ENCODE measurements around the gene PDGFB.

The PDGFB gene

DNA sequence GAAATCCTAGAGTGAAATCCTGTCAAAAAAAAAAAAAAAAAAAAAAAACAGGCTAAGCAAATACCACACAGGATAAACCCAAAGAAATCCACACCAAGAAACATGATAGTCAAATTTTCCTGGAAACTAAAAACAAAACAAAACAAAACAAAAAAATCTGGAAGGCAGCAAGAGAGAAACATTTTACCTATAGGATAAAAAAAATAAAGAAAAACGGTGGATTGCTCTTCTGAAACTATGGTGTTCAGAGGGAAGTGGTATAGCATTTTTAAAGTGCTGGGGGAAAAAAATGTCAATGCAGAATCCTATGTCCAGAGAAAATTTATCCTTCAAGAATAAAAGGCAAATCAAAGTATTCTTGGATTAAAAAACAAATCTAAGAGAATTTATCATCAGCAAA is 50.7 kb downstream of the PDGFB start:
- no peak for DNase-seq

DNA sequence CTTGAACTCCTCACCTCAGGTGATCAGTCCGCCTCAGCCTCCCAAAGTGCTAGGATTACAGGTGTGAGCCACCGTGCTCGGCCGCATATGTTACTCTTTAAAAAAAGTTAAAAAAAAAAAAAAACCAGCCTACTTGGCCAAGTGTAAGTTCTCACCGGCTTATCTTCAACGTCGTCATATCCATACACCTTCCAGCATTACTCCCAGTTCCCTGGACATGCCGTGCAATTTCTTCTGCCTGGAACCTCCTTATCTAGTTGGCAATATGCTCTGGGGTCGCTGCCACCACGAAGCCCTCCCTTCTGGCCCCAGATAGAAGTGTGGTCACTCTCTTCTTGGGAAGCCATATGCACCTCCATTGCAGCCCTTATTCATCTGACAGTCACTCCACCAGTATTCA is 56.0 kb downstream of the PDGFB start:
- no peak for DNase-seq

DNA sequence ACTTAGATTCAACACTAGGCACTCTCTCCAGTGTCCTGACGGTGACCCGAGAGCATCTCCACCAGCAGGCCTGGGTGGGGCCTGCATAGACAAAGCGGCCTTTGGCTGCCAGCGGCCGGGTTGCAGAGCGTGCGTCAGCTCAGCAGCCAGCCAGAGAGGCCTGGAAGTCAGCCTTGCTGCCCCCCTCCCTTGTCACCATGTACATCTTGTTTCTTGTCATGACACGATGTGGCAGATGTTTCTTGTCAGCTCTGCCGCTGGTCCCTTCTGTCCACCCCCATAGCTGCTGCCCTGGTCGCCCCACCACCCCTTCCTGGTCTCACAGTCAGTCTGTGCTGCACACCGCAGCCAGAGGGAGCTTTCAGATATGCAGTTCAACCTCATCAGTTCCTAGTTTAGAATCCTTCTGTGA is 59.2 kb downstream of the PDGFB start:
- no peak for DNase-seq

DNA sequence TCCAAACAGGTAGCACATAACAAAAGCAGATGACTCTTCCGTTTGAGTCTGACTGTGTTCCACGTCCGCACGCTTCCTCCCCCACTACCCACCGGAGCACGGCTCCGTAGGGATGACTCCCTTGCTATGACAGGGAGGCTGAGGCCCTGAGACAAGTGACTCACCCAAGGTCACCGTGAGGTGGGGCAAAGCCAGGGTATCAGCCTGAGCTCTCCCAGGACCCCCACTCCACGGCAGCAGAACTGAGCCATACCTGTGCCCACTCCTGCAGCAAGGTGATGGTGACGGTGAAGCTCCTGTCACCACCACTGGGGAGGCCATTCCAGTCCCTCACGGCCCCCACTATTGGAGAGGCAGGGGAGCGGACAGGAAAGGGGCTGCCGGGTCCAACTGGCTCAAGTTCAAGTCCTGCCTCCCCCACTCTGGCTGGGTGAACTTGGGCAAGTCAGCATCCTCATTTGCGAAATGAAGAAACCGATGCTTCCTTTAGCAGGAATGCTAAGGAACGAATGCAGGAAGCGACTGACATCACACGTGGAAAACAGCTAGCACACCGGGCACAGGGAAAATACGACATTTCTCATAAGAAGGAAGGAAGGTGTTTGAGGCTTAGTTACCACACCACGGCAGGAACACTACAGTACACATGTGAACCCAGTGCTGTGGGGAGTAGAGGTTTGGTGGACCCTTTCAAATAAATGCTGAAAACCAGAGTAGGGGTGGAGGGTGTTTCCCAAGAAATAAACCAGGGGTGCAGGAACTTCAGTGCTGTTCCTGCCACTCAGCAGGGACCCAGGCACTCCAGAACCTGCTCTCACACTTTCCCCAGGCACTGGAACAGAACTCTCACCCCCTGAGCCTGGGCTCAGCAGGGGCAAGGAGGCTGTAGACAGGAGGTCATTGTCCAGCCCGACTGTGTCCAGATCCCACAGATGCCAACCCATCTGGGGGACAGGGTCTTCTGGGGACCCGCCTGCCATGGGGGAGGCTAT is 59.9 kb downstream of the PDGFB start:
- DNase-seq = no peak

DNA sequence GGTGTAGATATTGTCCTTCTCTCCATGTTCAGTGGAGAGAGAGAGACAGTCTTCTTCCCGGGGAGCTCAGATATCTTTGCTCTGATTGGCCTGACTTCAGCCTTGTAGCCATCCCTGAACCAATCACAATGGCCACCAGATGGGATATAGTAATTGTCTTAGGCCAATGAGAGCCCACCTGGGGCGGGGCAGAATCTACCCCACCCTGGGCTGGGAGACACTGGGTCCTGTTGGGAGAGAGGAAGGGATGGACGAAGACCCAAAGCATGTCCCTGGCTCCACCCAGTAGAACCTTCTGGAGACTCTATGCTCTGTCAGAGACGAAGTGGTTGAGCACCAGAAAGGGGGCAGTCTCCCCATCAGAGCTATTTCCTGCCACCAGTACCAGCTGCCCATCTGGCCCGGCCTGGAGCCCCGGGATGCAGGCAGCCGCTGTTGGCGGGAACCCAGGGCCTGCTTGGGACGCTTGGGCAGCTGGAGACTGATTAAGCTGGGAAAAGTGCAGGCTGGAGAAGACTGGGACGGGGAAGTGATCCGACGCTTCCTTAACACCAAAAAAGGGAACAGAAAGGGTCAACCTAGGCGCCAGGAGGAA is 60.7 kb downstream of the PDGFB start:
- DNase-seq = no peak

DNA sequence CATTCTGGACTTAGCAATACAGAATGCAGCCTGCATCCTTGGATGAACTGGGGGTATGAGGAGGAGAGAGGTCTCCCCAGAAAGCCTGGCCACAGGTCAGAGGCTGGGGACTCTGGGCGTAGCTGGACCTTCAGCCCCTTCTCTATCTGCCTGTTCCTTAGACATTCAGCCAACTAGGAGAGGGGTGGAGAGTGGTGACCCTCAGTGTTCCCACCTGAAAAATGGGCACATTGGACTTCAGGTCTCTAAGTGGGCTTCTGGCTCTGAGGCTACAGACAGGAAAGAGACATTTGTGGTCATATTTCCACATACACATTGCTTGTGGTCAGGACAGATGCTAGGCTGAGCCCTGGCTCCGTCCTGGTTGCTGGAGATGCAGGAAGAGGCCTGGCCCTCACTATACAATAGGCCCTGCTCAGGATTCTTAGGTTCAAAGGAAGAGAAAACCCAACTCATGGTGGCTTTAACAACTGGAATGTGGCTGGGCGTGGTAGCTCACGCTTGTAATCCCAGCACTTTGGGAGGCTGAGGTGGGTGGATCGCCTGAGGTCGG is 62.2 kb downstream of the PDGFB start:
- no peak for DNase-seq

DNA sequence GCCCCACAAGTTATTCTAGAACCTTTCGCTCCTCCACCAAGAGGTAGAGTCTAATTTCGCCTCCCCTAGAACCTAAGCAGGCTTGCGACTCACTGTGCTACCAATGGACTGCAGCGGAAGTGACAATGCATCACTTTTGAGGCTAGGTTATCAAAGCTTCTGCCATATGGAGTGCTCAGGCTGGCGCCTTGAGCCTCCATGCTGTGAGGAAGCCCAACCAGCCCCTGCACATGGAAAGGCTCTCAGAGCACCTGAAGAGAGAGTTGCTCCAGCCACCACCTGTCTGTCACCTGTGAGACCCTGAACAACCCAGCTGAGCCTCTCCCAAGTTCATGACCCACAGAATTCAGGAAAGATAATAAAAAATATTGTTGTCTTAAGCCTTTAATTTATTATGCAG is 63.0 kb downstream of the PDGFB start:
- no peak for DNase-seq

DNA sequence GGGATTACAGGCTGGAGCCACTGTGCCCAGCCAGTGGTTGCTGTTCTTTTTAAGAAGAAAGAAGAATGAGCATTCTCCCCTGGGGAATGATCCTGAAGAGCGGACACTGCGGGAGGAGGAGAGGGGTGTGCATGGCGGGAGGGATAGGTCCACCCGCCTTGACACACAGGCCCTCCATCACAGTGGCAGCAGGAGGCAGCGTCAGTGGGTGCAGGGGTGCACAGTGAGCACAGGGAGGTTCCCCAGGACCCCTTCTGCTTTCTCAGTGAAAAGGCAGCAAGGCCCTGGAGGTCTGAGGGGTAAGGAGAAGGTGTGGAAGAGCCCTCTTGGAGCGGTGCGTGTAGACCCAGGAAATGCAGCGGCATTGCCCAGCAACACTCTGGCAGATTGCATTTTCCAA is 63.4 kb downstream of the PDGFB start:
- DNase-seq = no peak

DNA sequence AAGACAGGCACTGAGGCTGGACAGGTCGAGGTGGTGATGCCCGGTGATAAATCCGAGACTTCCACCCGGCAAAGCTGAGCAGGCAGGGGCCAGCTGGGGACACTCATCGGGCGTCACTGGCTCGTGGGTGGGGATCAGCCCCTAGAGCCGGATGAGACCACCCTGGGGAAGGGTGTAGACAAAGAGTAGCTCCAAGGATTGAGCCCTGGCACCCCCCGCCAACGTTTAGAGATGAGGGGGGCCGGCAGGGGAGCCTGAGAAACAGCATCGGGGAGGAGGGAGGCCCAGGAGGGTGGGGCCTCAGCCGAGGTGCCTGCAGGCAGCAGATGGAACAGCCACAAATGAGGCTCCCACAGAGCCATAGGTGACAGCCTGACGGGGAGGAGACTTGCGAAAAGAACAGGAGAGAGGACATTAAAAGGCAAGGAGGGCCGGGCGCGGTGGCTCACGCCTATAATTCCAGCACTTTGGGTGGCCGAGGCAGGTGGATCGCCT is 64.9 kb downstream of the PDGFB start:
- DNase-seq = no peak

DNA sequence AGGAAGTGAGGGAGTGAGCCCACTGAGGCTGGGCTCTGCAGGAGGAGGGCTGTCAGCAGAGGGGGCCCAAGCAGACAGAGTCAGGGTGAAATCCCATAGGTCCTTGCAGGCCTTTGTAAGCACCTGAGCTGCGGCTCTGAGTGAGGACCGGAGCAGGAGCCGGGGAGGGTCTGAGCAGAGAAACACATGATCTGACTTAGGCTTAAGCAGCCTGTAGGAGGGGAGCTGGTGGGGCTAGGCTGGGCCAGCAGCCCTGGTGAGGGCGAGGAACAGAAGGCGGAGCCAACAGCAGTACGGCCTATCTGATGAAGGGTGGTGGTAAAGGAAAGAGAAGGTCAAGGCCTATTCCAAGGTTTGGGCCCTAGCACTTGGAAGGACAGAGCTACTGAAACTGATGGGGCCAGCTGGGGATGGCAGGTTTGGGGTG is 65.4 kb downstream of the PDGFB start:
- DNase-seq = no peak

DNA sequence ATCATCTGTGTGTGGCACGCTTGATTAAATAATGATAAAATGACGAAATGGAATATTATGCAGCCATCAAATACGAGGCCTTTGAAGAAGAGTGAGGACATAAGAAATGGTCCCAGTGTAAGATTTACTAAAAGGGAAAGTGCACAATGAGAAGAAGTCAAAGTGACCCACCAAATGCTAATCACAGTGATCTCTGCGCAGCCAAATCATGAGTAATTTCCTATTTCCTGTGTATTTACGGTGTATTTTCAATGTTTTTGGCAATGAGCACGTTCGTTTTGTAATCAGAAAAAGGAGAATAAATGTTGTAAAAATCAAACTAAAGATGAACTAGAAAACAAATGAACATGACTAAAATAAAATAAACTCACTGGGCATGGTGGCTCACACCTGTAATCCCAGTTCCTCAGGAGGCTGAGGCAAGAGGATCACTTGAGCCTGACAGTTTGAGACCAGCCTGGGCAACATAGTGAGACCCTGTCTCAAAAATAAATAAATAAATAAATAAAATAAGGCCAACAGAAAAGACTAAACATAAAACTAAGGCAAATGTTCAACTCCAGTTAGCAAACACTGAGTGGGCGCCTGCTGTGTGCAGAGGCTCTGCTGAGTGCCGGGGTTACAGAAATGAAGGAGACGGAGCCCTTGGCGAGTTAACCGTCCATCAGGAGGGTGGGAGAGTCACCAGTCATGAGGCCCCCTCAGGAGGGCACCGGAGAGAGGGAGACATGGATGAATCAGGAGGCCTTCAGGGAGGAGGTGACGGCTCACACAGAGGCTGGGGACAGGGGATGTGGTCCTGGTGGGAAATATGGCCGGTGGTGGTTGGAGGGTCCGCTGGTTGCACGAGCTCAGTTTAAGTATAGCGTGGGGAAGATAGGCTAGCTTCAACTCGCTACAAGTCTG is 66.3 kb downstream of the PDGFB start:
- DNase-seq = no peak

DNA sequence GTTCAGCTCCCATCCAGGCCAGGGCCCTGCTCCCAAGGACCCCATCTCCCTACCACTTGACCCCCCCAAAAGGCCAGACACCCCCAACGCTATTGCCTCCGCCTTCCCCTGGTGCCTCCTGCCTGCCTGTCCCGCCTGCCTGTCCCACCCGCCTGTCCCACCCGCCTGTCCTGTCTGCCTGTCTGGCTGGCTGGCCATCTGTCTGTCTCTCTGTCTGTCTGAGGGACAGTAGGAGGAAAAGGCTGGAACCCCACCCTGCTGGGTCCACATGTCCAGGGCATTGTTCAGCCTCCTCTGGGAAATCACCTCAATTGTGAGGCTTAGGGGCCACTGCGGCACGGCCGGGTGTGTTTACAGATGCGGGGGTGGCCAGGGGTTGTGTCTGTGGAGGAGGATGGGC is 67.0 kb downstream of the PDGFB start:
- DNase-seq = no peak

DNA sequence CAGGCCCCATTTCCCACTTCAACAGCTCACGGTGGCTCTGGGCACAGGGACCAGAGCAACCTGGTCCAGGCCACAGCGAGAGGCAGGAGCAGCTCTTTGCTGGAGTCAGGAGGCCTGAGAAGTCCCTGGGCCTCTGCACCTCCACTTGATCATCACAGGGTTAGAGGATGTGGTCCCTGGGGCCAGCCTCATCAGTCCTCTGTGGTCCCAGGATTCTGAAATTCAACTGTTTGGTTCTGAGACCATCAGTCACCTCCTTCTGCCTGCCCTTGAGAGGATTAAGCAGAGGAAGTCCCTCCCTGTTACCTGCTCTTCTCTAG is 67.4 kb downstream of the PDGFB start:
- no peak for DNase-seq

DNA sequence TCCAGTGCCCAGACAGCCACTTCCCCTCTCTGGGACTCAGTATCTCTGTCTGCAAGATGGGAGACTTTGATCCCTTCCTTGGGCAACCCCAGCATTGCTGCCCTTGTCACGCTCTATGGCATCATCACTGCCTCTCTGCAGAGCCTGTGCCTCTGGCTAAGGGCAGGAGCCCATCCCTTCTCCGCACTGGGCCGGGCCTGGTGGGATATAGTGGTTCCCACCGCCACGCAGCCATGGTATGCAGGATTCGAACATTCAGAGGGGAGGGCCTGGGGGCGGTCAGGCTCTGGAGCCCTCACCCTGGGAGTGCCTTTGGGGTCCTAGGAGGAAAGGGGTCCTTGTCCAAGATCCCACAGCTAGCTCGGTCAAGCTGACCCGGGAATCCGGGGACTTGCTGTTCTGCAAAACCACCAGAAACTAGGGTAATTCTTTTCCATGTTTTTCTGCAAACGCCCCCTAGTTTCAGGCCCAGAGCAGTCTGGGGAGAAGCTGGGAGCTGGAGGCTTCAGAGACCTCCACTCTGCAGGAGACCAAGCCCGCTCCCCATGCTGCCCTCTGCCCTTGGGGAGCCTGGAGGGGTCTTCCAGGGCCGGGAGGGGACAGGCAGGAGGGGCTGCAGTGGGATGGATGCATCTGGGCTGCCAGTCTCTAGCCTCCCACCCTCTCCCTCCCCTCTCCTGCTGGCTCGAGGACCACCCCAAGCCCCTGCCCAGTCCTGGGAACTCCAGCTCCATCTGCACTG is 67.9 kb downstream of the PDGFB start:
- DNase-seq = no peak

DNA sequence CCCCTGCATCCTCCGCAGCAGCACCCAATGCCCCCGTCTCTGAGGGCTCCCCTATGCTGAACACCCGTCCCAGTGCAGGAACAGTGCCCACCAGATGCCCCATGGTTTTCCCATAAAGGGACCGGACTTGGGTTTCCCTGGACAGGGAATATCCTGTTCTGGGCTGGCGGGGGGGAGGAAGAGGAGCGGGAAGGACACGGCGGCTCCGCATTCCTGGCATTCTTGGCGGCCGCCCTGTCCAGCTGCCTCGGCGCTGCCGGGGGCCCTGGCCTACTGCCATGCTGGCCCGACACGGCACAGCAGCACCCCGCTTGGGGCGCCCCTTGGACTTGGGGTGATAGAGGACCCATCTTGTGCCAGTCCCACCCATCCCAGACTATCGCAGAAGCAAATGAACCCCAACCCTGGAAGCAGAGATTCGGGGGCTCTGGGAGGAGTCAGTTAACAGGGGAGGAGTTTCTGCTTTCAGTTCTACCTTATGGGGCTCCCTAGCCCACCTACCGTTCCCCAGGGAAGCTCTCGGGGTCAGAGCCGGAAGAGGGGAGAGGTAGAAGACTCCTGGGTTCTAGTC is 68.6 kb downstream of the PDGFB start:
- DNase-seq = no peak

DNA sequence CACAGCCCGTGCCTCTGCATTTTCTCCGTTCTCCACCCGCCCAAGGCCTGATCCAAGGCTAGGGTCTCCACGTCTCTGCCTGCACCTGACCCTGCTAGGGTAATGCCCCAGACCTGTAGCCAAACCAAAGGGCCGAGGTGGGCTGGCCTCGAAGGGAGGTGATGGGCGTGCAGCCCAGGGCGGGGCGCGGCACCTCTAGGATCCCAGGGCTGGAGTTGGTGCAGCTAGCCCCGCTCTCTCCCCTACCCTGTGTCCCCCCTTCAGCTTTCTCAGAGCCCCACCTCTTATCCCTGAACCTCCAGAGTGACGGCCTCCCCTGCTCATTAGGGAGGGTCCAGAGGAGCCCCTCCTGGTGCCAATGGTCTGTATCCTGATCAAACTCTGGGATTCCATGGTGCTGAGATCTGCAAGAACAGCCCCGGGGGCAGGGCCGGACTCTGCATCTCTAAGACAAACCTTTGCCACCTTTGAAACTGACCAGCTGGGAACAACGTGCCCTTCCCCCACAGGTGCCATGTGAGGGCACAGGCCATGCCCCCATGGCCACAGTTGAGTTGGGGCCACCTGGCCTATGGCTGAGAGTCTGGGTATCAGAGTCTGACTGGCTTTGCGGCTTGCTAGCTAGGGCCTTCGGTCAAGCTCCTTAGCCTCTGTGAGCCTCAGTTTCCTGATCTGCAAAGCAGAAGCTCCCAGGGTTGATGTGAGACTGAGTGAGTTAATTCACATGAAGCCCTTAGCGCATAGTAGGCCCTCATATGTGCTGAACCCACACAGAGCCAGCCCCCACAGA is 69.2 kb downstream of the PDGFB start:
- DNase-seq = no peak

DNA sequence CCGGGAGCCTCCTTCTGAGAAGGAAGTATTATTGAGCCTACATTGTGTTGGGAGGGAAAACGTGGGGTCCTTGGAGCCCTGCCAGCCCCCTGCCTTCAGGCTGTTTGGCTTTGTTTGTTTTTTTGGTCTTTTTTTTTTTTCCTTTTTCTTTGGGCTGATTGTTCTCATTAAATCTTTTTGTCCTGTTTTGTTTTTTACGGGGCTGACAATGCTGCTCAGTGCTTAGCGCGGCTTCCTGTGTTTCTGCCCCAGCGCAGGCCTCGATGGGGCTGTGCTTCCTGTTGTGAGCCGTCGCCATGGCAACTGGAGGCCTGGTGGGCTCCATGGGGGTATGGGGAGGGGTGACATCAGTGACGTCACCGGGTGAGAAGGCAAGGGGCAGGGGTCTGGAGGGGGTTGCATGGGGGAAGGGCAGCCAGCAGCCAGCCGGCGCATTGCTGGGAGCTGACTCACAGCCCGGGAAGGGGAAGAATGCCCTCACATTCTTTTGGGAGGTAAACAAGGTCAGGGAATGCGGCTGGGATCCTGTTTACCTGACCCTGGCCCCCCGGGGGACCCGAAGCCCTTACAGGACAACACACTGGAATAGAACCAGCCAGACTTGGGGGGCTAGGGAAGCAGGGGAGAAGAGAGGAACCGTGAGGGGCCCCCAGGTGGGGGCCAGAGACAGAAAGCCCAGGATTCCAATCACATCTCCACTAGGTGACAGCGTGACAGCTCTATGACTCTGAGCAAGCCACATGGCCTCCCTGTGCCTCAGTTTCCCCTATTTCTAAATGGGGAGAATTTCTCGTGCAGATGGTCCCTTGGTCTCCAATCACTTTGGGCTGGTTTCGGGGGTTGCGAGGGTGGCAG is 70.1 kb downstream of the PDGFB start:
- DNase-seq = peak; percentile 61

DNA sequence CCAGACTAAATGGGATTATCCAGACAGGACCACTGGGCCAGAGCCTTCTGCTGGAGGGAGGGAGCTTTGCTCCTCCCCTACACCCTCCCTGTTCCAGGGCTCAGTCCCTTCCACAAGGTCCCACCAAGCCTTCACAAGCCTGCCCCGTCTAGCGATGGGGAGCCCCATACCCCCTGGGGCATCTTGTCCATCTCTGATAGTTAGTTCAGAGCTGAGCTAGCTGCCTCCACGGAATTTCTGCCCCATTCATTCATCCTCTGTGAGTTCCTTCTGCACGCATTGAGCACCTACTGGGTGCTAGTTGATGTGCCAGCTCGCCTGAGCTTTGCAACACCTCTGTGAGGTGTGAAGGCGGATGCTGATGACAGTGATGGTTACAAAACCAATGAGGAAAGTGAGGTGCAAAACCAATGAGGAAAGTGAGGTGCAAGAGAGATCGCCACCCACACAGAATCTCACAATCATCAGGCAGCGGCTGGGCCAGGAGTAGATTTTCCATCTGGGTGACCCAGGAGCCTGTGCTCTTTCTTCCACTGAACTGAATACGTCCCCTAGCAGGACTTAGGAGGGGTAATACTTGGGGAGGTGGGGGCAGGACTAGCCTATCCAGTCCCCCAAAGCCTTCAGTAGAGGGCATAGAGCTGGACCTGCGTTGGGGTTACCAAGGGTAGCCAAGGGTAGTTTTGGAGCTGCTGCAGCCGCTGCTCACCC is 70.8 kb downstream of the PDGFB start:
- DNase-seq = peak; percentile 30
